K562 (cell line): ENCODE results near the gene EEPD1. TPM values are rescaled to one million over a fixed set of nuclear protein-coding genes. Genes with fewer than 3 reads are reported as not detected.

Experiments used
- ARID1B ChIP-seq: fragments of 450-650 bp; IDR thresholded peaks from 2 replicates; pipeline ENCODE4 v1.6.1; 2016; ENCODE audit warnings: antibody characterized with exemption, mild to moderate bottlenecking, inconsistent platforms
- BCL6 ChIP-seq: fragments of 250-450 bp; sonication (Bioruptor Pico); IDR thresholded peaks from 2 replicates; pipeline ENCODE4 v1.4.0; 2020
- CAMTA2 ChIP-seq: fragments of 250-450 bp; sonication (Bioruptor Pico); conservative IDR thresholded peaks from 2 replicates; pipeline ENCODE4 v1.5.1; 2022
- CEBPG ChIP-seq, 3 experiments: fragments of 200-800 bp in 1 of 3; sonication (Bioruptor generic) in 1 of 3; sonication (generic) in 1 of 3; formaldehyde crosslinking in 1 of 3; IDR thresholded peaks in 2 of 3; conservative IDR thresholded peaks in 1 of 3; 2 replicates each; pipeline versions ENCODE4 v1.6.1 to v1.8.0; 2016 to 2022; ENCODE audit warnings: missing compliant biosample characterization in 2 of 3, missing genetic modification characterization in 2 of 3, mild to moderate bottlenecking in 1 of 3, missing genetic modification reagents in 1 of 3
- DDX20 ChIP-seq: fragments of 450-650 bp; IDR thresholded peaks from 2 replicates; pipeline ENCODE4 v1.6.1; 2016; ENCODE audit warnings: missing genetic modification characterization, low read depth, mild to moderate bottlenecking, missing compliant biosample characterization, moderate library complexity
- ELF2 ChIP-seq: fragments of 250-450 bp; sonication (Bioruptor Pico); IDR thresholded peaks from 2 replicates; pipeline ENCODE4 v1.5.0; 2021; ENCODE audit warnings: mild to moderate bottlenecking
- ETV1 ChIP-seq: fragments of 450-650 bp; conservative IDR thresholded peaks from 2 replicates; pipeline ENCODE4 v1.6.1; 2016; ENCODE audit warnings: missing genetic modification characterization, control low read depth, low read depth, missing compliant biosample characterization
- KLF16 ChIP-seq: IDR thresholded peaks from 2 replicates; pipeline ENCODE4 v1.6.1; 2016; ENCODE audit warnings: antibody characterized with exemption
- LCOR ChIP-seq: sonication (generic); formaldehyde crosslinking; IDR thresholded peaks from 2 replicates; pipeline ENCODE4 v1.8.0; 2022; ENCODE audit warnings: mild to moderate bottlenecking, missing genetic modification reagents
- MTA3 ChIP-seq: fragments of 450-650 bp; formaldehyde crosslinking; IDR thresholded peaks from 2 replicates; pipeline ENCODE4 v1.6.1; 2017; ENCODE audit warnings: mild to moderate bottlenecking, borderline replicate concordance
- RBM14 ChIP-seq: fragments of 200-400 bp; formaldehyde crosslinking; IDR thresholded peaks from 2 replicates; pipeline ENCODE4 v1.6.1; 2018; ENCODE audit warnings: low read depth, mild to moderate bottlenecking, low read length, moderate library complexity, borderline replicate concordance; ENCODE audit not compliant: insufficient read depth
- RBM22 ChIP-seq: fragments of 200-400 bp; formaldehyde crosslinking; IDR thresholded peaks from 2 replicates; pipeline ENCODE4 v1.6.1; 2018; ENCODE audit warnings: low read length, low read depth; ENCODE audit not compliant: poor library complexity, severe bottlenecking
- RBM25 ChIP-seq: fragments of 200-400 bp; formaldehyde crosslinking; IDR thresholded peaks from 2 replicates; pipeline ENCODE4 v1.6.1; 2018; ENCODE audit warnings: low read length, low read depth, moderate library complexity; ENCODE audit not compliant: severe bottlenecking
- SIRT6 ChIP-seq: IDR thresholded peaks from one replicate; pipeline ENCODE4 v1.6.1; 2012; ENCODE audit warnings: low read depth, mild to moderate bottlenecking, control low read depth, inconsistent platforms, low read length, moderate library complexity
- SREBF2 ChIP-seq: sonication (generic); formaldehyde crosslinking; IDR thresholded peaks from 2 replicates; pipeline ENCODE4 v1.4.0; 2020; ENCODE audit warnings: mild to moderate bottlenecking, missing genetic modification reagents
- SRF ChIP-seq, 2 experiments: fragments of 250-450, 450-650 bp in 1 of 2; sonication (Bioruptor Pico) in 1 of 2; sonication (generic) in 1 of 2; formaldehyde crosslinking; IDR thresholded peaks; 2 replicates each; pipeline versions ENCODE4 v1.5.0 to v1.5.1; 2020 to 2022; ENCODE audit warnings: mild to moderate bottlenecking in 1 of 2, missing genetic modification reagents in 1 of 2
- WHSC1 ChIP-seq: IDR thresholded peaks from one replicate; pipeline ENCODE4 v1.6.1; 2012; ENCODE audit warnings: low read length, control low read depth, inconsistent platforms
- ZFP1 ChIP-seq: fragments of 450-650 bp; formaldehyde crosslinking; IDR thresholded peaks from 2 replicates; pipeline ENCODE4 v1.4.0; 2020; ENCODE audit warnings: mild to moderate bottlenecking, mixed read lengths
- ZNF165 ChIP-seq: fragments of 250-450 bp; sonication (Bioruptor Pico); IDR thresholded peaks from 2 replicates; pipeline ENCODE4 v1.4.0; 2020; ENCODE audit warnings: borderline replicate concordance
- ZNF316 ChIP-seq: fragments of 450-650 bp; IDR thresholded peaks from 2 replicates; pipeline ENCODE4 v1.6.1; 2016
- ZNF79 ChIP-seq: fragments of 250-450 bp; sonication (Bioruptor Pico); IDR thresholded peaks from 2 replicates; pipeline ENCODE4 v1.4.0; 2020; ENCODE audit warnings: low read depth, mild to moderate bottlenecking, moderate library complexity
- polyA plus RNA-seq, 8 experiments: library from polyadenylated mRNA; depleted of rRNA in 4 of 8; stranded (reverse) in 5 of 8; unstranded in 3 of 8; fragments of >200 nt; fragmentation: Nextera tagmentation in 2 of 8; fragmentation: Illumina TruSeq in 1 of 8; extraction: Ambion mirVana in 2 of 8; extraction: Trizol in 1 of 8; gene quantifications; 2 replicates each; pipeline versions ENCODE4 v1.2.1 to v1.2.3, GENCODE V29; 2011 to 2014; ENCODE audit warnings: inconsistent platforms in 1 of 8, missing spikeins in 1 of 8
- total RNA-seq, 7 experiments: library from RNA; depleted of rRNA in 6 of 7; stranded (reverse); fragments of >200 nt in 6 of 7; fragmentation: Illumina TruSeq in 2 of 7; extraction: Trizol in 2 of 7; gene quantifications; 2 replicates each; pipeline versions ENCODE4 v1.2.1 to v1.2.3, GENCODE V29; 2011 to 2021; ENCODE audit warnings: low replicate concordance in 1 of 7
- TF ChIP-seq, protein P1 (sequence below): sonication (generic); formaldehyde crosslinking; IDR thresholded peaks from 2 replicates; pipeline ENCODE4 v1.8.0; 2022; ENCODE audit warnings: missing genetic modification reagents, mild to moderate bottlenecking, moderate library complexity, borderline replicate concordance
- TF ChIP-seq, protein P2 (sequence below): sonication (generic); formaldehyde crosslinking; IDR thresholded peaks from 2 replicates; pipeline ENCODE4 v1.5.0; 2020; ENCODE audit warnings: missing genetic modification reagents
- TF ChIP-seq, protein P3 (sequence below): sonication (generic); formaldehyde crosslinking; IDR thresholded peaks from 2 replicates; pipeline ENCODE4 v1.9.0; 2022; ENCODE audit warnings: mild to moderate bottlenecking, missing genetic modification reagents
- TF ChIP-seq, protein P4 (sequence below), 2 experiments: IDR thresholded peaks; 2 replicates each; pipeline ENCODE4 v1.6.1; 2011; ENCODE audit warnings: borderline replicate concordance in 1 of 2, control low read depth in 1 of 2, low read depth in 1 of 2, low read length in 1 of 2, mild to moderate bottlenecking in 1 of 2, mixed read lengths in 1 of 2, moderate library complexity in 1 of 2; ENCODE audit not compliant: insufficient read depth in 1 of 2, insufficient read length in 1 of 2, poor library complexity in 1 of 2, severe bottlenecking in 1 of 2; ENCODE audit errors: extremely low read depth in 1 of 2

The EEPD1 gene
- total and polyA plus RNA-seq, 9 of the 15 experiments (the other 6 are each of a cell fraction or from before 2014, with no cell fraction given) = 0.01 to 1.5 (median 0.74) TPM; not detected in 1

GRCh38 chr7:36152756-36153570 is at the start of gene EEPD1 (continued):
- TF ChIP-seq RBM25 (peak; percentile 19), RBM14 (no peak), BCL6 (CRISPR knock-in tag) (no peak), CAMTA2 (CRISPR knock-in tag) (no peak), ETV1 (tag) (no peak), LCOR (no peak), SIRT6 (no peak), ZNF165 (CRISPR knock-in tag) (no peak), CEBPG (CRISPR knock-in tag; IDR thresholded peaks at IDR 0.05) (no peak), CEBPG (tag; conservative IDR thresholded peaks at IDR 0.05 in 1 of 2, IDR thresholded peaks at IDR 0.05 in 1 of 2) (no peak), RBM22 (no peak), SRF (CRISPR knock-in tag; IDR thresholded peaks at IDR 0.05) (peak in 1 of 2 experiments; percentile 48; a peak in 1 of 4 replicates), ELF2 (CRISPR knock-in tag) (no peak), WHSC1 (no peak), MTA3 (peak; percentile 93), DDX20 (no peak), KLF16 (no peak), ZNF316 (no peak), ARID1B (no peak), ZNF79 (no peak), SREBF2 (CRISPR knock-in tag) (no peak), ZFP1 (CRISPR knock-in tag) (no peak)
- TF ChIP-seq, protein P1, sequence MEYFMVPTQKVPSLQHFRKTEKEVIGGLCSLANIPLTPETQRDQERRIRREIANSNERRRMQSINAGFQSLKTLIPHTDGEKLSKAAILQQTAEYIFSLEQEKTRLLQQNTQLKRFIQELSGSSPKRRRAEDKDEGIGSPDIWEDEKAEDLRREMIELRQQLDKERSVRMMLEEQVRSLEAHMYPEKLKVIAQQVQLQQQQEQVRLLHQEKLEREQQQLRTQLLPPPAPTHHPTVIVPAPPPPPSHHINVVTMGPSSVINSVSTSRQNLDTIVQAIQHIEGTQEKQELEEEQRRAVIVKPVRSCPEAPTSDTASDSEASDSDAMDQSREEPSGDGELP (CRISPR knock-in tag) = peak; percentile 49; the same call in 1 of the 2 replicates
- TF ChIP-seq, protein P2, sequence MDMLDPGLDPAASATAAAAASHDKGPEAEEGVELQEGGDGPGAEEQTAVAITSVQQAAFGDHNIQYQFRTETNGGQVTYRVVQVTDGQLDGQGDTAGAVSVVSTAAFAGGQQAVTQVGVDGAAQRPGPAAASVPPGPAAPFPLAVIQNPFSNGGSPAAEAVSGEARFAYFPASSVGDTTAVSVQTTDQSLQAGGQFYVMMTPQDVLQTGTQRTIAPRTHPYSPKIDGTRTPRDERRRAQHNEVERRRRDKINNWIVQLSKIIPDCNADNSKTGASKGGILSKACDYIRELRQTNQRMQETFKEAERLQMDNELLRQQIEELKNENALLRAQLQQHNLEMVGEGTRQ (CRISPR knock-in tag) = peak; percentile 79
- TF ChIP-seq, protein P3, sequence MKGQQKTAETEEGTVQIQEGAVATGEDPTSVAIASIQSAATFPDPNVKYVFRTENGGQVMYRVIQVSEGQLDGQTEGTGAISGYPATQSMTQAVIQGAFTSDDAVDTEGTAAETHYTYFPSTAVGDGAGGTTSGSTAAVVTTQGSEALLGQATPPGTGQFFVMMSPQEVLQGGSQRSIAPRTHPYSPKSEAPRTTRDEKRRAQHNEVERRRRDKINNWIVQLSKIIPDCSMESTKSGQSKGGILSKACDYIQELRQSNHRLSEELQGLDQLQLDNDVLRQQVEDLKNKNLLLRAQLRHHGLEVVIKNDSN (CRISPR knock-in tag) = peak; percentile 81
- TF ChIP-seq, protein P4, sequence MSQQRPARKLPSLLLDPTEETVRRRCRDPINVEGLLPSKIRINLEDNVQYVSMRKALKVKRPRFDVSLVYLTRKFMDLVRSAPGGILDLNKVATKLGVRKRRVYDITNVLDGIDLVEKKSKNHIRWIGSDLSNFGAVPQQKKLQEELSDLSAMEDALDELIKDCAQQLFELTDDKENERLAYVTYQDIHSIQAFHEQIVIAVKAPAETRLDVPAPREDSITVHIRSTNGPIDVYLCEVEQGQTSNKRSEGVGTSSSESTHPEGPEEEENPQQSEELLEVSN (IDR thresholded peaks at IDR 0.05; ENCODE audit: borderline replicate concordance in 1 of 2, extremely low read depth in 1 of 2, insufficient read depth in 1 of 2, insufficient read length in 1 of 2, low read depth in 1 of 2, low read length in 1 of 2, poor library complexity in 1 of 2, severe bottlenecking in 1 of 2) = peak; percentile 43 to 70
